ENCODE measurements around the gene LUC7L3.

LUC7L3 gene, protein sequence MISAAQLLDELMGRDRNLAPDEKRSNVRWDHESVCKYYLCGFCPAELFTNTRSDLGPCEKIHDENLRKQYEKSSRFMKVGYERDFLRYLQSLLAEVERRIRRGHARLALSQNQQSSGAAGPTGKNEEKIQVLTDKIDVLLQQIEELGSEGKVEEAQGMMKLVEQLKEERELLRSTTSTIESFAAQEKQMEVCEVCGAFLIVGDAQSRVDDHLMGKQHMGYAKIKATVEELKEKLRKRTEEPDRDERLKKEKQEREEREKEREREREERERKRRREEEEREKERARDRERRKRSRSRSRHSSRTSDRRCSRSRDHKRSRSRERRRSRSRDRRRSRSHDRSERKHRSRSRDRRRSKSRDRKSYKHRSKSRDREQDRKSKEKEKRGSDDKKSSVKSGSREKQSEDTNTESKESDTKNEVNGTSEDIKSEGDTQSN

GRCh38 chr17:50719144-50719923 is at the start of gene LUC7L3:
Gene LUC7L3 (plus strand): TSS chr17:50719603. CDS start chr17:50719733, 130 bp downstream.
- DNase-seq (ENCODE audit: low spot score): peak; percentile 98
- TF ChIP-seq, protein P1, sequence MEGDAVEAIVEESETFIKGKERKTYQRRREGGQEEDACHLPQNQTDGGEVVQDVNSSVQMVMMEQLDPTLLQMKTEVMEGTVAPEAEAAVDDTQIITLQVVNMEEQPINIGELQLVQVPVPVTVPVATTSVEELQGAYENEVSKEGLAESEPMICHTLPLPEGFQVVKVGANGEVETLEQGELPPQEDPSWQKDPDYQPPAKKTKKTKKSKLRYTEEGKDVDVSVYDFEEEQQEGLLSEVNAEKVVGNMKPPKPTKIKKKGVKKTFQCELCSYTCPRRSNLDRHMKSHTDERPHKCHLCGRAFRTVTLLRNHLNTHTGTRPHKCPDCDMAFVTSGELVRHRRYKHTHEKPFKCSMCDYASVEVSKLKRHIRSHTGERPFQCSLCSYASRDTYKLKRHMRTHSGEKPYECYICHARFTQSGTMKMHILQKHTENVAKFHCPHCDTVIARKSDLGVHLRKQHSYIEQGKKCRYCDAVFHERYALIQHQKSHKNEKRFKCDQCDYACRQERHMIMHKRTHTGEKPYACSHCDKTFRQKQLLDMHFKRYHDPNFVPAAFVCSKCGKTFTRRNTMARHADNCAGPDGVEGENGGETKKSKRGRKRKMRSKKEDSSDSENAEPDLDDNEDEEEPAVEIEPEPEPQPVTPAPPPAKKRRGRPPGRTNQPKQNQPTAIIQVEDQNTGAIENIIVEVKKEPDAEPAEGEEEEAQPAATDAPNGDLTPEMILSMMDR (IDR thresholded peaks at IDR 0.05; ENCODE audit: extremely low read depth, insufficient read depth, missing control alignments): no peak
- in situ Hi-C loops (cut with MboI; ENCODE audit: low pct_unique_long_range_greater_than_20kb, low sequenced_read_pairs, unreplicated experiment): no loop called here

DNA sequence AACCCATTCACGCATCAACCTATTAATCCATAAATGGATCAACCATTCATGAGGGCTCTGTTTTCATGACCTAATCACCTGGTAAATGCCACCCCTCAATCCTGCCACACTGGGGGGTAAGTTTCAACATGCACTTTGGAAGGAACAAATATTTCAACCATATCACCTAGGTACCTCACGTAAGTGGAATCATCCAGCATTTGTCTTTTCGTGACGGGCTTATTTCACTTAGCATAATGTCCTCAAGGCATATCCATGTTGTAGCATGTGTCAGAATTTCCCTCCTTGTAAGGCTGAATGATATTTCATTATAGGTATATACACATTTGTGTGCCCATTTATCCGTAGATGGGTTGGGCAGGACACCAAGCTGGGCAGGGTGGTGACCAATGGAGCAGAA is 47.3 kb upstream of the LUC7L3 start:
- DNase-seq (ENCODE audit: low spot score): no peak
- TF ChIP-seq, protein P1 (IDR thresholded peaks at IDR 0.05; ENCODE audit: extremely low read depth, insufficient read depth, missing control alignments): no peak
- in situ Hi-C loops (cut with MboI; ENCODE audit: low pct_unique_long_range_greater_than_20kb, low sequenced_read_pairs, unreplicated experiment): no loop called here

- DNase-seq (ENCODE audit: low spot score): no peak
- in situ Hi-C loops (cut with MboI; ENCODE audit: low pct_unique_long_range_greater_than_20kb, low sequenced_read_pairs, unreplicated experiment): no loop called here
- TF ChIP-seq, protein P1 (IDR thresholded peaks at IDR 0.05; ENCODE audit: extremely low read depth, insufficient read depth, missing control alignments): no peak
These were observed 46.4 kb upstream of the LUC7L3 start for GRCh38 chr17:50672831-50673551.

DNA sequence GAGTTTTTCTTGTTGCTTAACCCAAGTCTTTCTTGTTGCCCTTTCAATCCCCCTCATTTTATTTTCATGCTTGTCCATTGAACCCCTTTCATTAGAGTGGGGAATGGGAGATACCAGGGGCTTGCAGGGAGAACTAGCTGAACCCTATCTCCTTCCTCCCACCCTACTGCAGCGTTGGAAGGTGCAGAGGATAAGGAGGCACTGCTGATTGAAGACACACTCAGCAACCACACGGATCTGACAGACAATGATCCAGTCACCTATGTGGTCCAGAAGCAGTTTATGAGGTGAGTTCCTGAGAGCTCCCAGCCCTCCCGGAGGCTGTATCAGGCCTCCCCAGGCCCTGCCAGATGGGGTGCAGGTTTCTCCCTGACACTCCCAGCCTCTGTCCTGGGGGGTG is 44.2 kb upstream of the LUC7L3 start:
- in situ Hi-C loops (cut with MboI; ENCODE audit: low pct_unique_long_range_greater_than_20kb, low sequenced_read_pairs, unreplicated experiment): no loop called here
- no peak for DNase-seq (ENCODE audit: low spot score)

DNA sequence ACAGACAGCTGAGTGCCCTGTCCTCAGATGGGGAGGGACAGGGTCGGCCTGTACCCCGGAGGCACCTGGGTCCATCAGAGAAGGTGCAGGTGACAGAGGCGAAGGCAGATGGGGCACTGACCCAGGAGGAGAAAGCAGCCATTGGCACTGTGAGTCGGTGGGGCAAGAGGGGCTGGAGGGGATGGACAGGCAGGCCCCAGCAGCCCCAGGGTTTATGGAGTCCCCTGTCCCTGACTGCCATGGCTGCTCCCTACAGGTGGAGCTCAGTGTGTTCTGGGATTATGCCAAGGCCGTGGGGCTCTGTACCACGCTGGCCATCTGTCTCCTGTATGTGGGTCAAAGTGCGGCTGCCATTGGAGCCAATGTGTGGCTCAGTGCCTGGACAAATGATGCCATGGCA is 43.8 kb upstream of the LUC7L3 start:
- no peak for DNase-seq (ENCODE audit: low spot score)
- TF ChIP-seq, protein P1 (IDR thresholded peaks at IDR 0.05; ENCODE audit: extremely low read depth, insufficient read depth, missing control alignments): no peak
- in situ Hi-C loops (cut with MboI; ENCODE audit: low pct_unique_long_range_greater_than_20kb, low sequenced_read_pairs, unreplicated experiment): no loop called here

More for the DNA sequence above, 44.2 kb upstream of the LUC7L3 start:
- TF ChIP-seq, protein P1 (IDR thresholded peaks at IDR 0.05; ENCODE audit: extremely low read depth, insufficient read depth, missing control alignments): no peak

All from GM13977 (cell line).